Neural cell (in vitro differentiated cells): Measurements from ENCODE around the gene ATP6V1G3.

Experiments used
- CTCF ChIP-seq: fragments of 450-650 bp; IDR thresholded peaks from 2 replicates; pipeline ENCODE4 v1.5.1; 2014; ENCODE audit warnings: antibody characterized with exemption, mild to moderate bottlenecking, moderate library complexity; ENCODE audit not compliant: poor library complexity, severe bottlenecking
- EP300 ChIP-seq: fragments of 450-650 bp; conservative IDR thresholded peaks from 2 replicates; pipeline ENCODE4 v1.6.1; 2014; ENCODE audit warnings: antibody characterized with exemption, mild to moderate bottlenecking, moderate library complexity; ENCODE audit not compliant: poor library complexity, severe bottlenecking
- EZH2 ChIP-seq: fragments of 200-600, 300-800 bp; shearing (Covaris generic), sonication (generic); IDR thresholded peaks from 2 replicates; pipeline ENCODE4 v1.6.1; 2014; ENCODE audit warnings: antibody characterized with exemption, low read length, borderline replicate concordance, mild to moderate bottlenecking; ENCODE audit not compliant: insufficient read depth, poor library complexity, severe bottlenecking
- MXI1 ChIP-seq: fragments of 450-650 bp; conservative IDR thresholded peaks from 2 replicates; pipeline ENCODE4 v1.6.1; 2014; ENCODE audit warnings: antibody characterized with exemption, mild to moderate bottlenecking; ENCODE audit not compliant: poor library complexity, severe bottlenecking
- POLR2AphosphoS5 ChIP-seq: IDR thresholded peaks from 2 replicates; pipeline ENCODE4 v1.6.1; 2012
- RAD21 ChIP-seq: fragments of 450-650 bp; conservative IDR thresholded peaks from 2 replicates; pipeline ENCODE4 v1.6.1; 2014; ENCODE audit warnings: antibody characterized with exemption, mild to moderate bottlenecking, moderate library complexity
- REST ChIP-seq: IDR thresholded peaks from 2 replicates; pipeline ENCODE4 v1.6.1; 2012; ENCODE audit warnings: borderline replicate concordance
- SMC3 ChIP-seq: fragments of 450-650 bp; conservative IDR thresholded peaks from 2 replicates; pipeline ENCODE4 v1.6.1; 2014; ENCODE audit warnings: antibody characterized with exemption, mild to moderate bottlenecking, moderate library complexity; ENCODE audit not compliant: poor library complexity

- TF ChIP-seq EZH2 (no peak), EP300 (no peak), CTCF (no peak), SMC3 (no peak), MXI1 (no peak), POLR2AphosphoS5 (no peak), REST (no peak), RAD21 (no peak)
These were observed 10.6 kb upstream of the ATP6V1G3 start for GRCh38 chr1:198550941-198551524.
